ENCODE data around the gene RGS5.

The RGS5 gene

DNA sequence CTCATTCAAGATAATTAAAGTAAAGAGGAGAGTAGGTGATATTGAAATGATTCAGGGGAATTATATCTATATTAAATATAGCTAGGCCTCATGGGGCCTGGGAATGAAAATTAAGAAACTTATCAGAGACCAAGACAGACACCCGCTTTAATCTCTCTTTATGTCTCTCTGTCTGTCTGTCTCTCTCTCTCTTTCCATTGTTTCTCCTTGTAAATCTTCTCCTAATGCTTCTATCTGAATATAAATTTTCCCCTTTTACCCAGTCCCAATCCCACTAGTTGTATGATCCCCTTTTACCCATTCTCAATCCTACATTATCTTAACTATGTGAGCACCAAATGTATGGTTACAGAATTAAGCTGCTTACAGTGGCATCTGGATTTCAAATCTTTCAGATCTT lies 61.2 kb downstream of the RGS5 start:
- DNase-seq, result no peak

DNA sequence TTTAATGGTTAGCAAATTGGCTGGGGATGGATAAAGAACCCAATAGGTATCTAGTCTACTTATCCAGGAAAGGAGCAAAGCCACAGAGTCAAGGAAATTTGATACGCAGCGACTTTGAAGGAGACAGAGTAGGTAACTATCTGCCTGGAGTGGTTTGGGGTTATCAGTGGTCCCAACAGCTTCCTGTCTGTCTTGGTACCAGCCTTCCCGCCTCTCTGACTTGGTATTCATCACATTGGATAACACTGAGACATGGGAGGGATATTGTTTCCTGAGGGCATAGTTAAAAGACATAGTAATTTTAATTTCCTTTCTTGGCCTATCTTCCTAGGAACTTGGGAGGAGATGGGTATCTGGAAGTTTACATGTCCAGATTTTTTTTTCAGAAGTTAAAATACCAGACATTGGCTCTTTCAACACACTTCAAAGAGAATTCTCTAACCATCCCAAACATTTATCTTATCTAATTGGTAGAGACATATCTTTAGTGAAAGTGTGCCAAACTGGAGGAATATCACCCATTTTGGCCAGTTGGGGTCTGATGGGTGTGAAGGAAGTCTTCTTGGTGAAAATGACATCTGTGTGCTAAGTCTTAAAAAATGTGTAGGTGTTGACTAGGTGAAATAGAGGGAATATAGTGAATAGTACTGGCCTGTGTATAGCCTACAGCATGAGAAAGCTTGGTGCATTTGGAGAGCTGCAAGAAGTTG lies 65.0 kb downstream of the RGS5 start:
- DNase-seq, result no peak

DNA sequence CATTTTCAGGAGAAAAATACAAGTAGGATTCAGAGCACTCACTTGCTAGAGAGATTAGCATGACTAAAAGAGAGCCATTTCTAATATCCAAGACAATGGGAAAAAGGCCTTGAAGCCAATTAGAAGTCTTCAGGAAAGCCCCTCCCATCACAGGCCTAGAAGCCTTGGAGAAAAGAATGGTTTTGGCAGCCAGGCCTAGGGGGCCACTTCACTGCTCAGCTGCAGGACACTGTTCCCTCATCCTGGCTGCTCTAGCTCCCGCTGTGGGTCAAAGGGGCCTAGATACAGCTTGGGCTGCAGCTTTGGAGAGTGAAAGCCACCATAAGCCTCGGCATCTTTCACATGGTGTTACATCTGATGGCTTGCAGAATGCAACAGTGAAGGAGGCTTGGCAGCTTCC lies 70.7 kb downstream of the RGS5 start:
- DNase-seq, result no peak

DNA sequence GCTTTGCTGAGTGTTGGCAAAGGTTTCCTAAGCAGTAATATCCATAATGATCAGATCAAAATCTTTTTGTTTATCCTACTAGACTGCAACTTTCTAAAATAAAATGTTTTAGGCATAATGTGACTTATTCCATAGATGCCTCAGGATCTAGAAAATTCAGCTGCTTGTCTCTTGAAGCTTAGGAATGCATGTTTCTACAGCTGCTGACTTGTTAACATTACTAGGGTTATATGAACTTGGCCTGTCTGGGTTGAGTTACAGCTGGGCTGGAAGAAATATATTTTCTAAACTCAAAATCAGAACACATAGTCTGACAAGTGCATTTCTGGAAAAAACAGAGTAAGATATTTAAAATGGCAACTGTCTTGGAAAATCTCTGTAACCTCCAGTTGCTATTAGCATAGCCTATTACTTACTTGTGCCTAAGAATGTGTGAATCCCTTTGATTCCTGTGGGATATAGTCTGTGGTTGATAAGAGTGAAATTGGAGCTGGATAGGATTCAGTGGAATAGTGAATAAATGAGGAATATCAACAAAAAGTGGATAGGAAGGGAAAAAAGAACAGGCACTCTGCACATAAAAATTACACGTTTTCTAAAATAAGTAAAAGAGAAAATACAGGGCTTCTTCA lies 72.4 kb downstream of the RGS5 start:
- DNase-seq, result no peak

DNA sequence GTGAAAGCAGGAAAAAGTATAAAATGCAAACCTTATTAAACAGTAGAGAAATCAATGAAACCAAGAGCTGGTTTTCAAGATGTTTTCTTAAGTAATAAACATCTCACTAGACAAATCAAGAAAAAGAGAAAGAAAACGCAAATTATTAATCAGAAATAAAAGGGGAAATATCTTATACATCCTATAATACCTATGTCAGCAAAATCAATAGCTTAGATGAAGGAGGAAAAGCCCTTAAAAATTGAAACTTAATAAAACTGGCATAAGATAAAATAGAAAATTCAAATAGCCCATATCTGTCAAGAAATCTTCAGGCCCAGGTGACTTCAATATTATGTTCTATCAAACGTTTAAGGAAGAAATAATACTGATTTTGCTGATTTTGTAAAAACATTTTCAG lies 74.4 kb downstream of the RGS5 start:
- no peak for DNase-seq

DNA sequence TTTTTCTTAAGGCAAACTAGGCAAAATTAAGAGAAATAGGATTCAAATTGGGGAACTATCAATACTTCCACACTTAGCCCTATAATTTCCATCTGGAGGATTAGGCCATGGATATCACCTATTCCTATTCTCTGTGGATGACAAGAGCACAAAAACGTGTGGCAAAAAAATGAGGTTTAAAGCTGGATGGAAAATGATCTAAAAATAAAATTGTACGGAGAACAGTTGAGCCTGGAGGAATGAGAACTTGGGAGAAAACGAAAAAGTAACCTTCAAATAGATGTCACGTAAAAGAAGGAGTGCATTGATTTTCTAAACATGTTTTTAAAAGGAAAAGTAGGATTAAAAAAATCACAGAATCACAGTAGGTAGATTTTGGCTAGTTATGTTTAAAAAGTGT lies 77.9 kb downstream of the RGS5 start:
- DNase-seq, result no peak

DNA sequence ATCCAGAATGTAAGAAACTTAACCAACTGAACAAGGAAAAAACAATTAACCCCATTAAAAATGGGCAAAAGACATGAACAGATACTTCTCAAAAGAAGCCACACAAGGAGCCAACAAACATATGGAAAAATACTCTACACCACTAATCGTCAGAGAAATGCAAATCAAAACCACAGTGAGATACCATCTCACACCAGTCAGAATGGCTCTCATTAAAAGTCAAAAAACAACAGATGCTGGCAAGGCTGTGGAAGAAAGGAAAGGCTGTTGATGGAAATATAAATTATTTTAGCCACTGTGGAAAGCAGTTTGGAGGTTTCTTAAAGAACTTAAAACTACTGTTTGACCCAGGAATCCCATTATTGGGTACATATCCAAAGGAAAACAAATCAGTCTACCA lies 82.3 kb downstream of the RGS5 start:
- no peak for DNase-seq

DNA sequence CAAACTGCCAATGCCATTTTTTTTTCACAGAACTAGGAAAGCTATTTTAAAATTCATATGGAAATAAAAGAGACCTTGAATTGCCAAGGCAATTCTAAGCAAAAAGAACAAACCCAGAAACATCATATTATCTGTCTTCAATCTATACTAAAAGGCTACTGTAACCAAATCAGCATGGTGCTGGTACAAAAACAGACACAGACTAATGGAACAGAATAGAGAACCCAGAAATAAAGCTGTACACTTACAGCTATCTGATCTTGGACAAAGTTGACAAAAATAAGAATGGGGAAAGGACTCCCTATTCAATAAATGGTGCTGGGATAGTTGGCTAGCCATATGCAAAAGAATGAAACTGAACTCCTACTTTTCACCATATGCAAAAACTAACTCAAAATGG lies 83.0 kb downstream of the RGS5 start:
- no peak for DNase-seq

DNA sequence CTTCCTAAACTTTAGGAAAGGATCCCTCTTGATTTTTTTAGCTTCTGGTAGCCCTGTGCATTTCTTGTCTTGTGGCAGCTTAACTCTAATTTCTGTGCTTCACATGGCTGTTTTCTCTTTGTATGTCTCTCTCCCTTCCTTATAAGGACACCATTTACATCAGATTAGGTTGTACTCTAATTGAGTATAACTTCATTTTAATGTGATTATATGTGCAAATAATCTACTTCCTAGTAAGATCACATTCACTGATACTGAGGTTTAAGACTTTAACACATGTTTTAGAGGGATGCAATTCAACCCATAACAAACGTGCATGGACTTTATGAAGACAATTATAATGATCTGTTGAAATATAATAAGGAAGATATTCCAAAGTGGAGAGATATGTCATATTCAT lies 86.8 kb downstream of the RGS5 start:
- DNase-seq, result no peak

DNA sequence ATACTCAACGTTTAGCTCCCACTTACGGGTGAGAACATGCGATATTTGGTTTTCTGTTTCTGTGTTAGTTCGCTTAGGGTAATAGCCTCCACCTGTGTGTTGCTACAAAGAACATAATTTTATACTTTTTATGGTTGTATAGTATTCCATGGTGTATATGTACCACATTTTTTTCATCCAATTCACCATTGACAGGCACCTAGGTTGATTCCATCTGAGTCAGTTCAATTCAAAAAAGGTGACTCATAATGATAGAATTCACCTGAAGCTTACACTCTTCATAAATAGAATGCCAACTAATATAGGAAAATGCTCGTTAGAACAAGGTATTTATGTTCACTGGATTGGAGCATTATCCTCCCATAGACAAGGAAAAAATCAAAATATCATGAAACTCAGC lies 95.1 kb downstream of the RGS5 start:
- DNase-seq, result no peak

DNA sequence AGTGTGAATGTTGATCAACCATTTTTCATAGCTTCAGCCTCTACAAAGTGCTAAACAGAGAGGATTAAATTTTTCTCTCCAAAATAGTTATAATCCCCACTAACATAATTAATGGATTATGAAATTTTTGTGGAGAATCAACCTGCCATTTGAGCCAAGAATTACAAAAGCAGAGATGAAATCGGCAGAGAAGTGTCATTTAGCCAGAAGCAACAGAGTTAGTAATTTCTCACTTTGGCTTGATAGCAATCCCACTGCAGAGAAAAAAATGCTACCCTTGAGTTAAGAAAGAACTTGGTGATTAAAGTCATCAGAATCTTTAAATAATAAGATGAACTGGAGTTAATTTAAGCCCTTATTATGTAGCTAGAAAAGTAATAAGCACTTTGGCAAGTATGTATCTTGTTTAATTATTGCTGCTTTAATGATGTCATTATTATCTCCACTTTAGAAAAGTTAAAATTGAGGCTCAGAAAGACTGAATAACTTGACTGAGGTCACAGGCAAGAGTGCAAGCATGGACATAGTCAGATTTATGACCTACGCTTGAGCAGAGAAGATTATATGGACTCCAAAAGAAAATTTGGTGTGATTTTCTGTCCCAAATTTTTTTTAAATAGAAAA lies 96.2 kb downstream of the RGS5 start:
- no peak for DNase-seq

DNA sequence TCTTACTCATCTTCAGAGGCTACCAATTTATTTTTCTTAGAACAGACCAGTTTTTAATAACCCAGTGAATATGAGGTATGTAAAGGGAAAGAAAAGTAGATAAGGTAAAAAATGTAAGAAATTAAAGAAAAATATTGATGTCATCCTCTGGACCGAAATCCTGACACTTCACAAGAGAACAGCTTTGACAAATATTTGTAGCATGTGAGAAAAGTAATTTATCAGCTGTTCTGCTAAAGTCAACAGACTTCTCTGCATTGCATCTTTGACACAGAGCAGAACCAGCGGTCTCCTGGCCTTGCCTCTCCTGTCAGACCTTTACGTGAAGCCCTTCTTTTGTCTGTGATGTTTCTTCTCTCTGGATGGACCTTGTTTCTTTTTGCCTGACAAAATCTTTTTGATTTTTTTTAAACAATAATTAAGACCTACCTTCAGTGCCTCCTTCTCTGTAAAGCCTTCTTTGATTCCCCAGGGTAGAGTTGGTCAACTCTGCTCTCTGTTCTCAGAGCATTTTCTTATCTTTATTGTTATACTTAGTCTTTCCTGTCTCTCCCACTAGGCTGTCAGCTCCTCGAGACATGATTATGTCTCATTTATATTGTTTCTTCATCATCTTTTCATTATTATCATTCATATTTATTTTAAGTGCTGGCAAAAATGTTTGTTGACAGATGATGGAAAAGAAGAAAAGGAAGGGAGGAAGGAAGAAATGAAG lies 98.2 kb downstream of the RGS5 start:
- DNase-seq, result no peak

DNA sequence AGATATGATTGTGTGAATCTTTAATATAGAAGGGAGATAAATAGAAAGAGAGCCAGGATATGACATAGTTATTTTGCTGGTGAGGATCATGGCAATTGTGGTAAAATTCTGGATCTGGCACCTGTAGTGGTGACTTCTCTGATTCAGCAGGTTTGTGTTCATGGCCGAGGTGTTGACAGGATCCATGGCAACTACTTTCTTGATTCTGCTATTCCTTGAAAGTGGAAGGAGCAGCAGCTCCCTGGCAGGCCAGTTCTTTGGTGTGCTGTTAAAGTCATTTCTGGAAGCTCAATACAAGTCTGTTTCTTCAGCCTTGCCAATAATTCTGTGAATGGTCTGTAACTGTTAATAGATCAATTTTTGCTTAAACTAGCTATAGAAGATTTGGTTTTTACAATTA lies 100.1 kb downstream of the RGS5 start:
- no peak for DNase-seq

DNA sequence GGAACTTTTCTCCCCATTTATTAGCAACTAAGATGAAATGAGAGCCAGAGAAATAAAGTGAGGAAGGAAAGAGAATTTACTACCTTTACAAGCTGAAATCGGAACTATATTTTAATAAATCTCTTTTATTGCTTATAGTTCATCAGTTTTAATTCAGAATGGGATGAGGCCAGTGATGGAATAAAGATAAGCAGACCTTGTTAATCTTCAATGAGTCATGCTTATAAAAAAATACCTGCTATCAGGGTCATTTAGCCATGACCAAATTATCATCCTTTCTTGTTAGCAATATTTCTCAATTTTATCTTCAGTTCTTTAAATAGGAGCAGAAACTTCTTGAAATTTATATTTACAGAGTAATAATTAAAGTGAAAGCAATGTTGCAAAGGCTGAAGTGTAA lies 107.5 kb downstream of the RGS5 start:
- DNase-seq, result no peak

DNA sequence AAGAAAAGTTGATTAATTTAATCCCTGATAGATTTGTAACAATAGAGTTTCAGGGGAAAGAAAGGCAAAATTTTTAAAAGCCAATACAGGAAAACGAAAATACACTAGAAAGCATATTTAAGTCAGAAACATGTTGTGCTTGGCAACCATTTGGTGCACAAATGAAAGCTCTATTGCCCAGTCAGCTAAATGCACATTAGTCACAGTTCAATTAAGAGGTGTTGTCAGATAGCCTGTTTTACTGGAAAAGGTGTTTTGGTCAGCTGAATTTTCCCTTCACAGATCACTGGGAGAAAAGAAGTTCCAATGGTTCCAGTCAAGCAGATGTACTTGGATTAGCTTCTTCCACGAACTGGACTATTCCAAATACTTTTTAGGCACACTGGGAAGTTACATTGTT lies 108.1 kb downstream of the RGS5 start:
- no peak for DNase-seq

DNA sequence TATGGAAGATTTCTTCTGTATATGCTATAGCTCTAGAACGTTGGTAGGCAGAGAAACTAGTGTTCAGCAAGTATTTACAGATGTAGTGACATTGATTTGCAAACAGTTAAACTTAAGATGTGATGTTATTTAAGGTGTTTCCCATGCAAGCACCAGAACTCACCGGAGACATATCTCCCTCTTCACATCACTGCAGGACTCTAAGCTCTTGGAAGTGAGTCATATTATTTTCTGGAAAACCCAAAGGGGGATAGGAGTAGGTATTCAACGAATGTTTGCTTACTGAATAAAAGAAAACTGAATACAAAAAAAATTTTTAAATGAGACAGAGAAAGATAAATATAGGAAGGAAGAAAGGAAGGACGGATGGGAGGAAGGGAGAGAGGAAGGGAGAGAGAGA lies 108.5 kb downstream of the RGS5 start:
- no peak for DNase-seq

DNA sequence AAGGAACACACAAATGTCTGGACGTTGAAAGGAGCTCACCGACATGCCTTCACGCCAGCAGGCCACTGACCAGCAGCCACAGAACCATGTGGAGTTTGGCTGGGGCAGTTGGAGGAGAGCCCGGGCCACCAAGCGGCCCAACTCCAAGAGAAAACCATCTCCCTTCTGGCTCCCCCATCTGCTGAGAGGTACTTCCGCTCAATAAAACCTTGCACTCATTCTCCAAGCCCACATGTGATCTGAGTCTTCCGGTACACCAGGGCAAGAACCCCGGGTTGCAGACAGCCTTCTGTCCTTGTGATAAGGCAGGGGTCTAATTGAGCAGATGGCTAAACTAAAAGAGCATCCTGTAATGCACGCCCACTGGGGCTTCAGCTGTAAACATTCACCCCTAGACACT lies 109.1 kb downstream of the RGS5 start:
- DNase-seq, result no peak

DNA sequence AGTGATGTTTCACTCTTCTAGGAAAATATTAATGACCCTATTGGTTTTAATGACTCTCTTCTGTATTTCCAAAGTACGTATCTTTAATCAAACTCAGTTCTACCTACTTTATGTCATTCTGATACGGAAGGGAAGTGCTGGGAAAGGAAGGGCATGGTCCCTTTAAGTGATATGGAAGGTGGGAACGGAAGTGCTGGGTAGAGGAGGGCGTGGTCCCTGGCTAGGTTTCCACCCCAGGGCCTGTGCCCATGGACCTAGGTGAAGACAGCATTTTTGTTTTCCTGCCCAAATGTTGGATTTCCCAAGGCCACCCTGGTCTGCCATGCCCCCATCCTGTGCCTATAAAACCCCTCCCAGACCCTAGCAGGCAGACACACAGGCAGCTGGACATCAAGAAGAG lies 109.5 kb downstream of the RGS5 start:
- no peak for DNase-seq

All from midbrain (tissue), 1 donor.